NCI-H146 treated with DMSO at 0.1 percent for 48 hours (cell line): Measurements from ENCODE around the gene CYP4V2.
"Not testable (repeated sequence)": the region's sequence is repeated elsewhere in the genome, so short reads cannot be mapped to it uniquely, and the experiment has no call there.

Experiments used
- DNase-seq: peaks from one replicate; lab custom pipeline; 2025; ENCODE audit not compliant: unreplicated experiment; lab: John Stamatoyannopoulos, UW

CYP4V2 gene

DNA sequence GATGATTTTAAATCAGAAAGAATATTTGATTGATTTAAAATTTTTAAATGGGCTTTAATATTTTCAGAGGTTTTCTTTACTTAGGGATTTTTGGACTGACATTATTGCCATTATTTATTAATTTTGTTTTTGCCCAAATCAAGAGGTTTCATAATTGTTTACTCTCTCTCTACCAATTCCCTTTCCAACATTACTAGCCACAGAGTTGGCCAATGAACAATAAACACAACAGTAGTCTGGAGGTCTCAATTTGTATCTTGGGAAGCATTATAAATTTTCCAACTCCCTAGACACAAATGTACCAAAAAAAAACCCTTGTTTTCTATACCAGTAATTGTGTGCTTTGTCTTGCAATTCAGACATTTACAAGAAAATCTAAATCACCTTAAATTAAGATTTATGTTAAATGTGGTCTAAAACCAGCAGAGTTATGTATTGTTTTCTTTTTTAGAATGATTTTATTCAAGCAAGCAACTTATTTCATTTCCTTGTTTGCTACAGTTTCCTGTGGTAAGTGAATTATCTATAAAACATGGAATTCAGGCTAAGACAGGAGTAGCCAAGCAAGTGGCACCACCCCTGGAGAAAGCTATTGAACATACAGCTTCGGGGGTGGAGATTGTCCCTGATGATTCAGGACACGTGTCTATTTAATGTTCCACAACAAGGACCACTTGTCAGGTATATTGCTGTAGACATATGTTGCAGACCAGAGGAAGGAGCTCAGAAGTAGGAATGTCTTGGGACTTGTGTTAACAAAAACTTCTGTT, 36.6 kb downstream of the CYP4V2 start:
- DNase-seq, result no peak

DNA sequence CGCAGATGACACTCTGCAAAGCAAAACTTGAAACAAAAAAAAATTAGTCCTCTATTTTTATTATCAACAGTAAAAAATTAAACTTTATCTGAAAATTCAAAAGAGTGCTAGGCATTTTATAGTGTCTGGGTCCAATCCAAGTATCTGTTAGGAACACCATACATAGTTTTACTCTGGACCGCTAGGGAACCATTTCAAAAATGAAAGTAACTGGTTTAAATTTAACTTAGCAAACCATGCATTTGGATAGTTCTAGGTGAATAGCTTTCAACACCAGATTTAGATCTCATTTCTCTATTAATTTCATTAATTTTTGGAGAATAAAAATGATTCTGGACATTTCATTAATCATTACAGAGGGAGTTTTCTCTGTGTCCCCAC, 37.1 kb downstream of the CYP4V2 start:
- no peak for DNase-seq

DNA sequence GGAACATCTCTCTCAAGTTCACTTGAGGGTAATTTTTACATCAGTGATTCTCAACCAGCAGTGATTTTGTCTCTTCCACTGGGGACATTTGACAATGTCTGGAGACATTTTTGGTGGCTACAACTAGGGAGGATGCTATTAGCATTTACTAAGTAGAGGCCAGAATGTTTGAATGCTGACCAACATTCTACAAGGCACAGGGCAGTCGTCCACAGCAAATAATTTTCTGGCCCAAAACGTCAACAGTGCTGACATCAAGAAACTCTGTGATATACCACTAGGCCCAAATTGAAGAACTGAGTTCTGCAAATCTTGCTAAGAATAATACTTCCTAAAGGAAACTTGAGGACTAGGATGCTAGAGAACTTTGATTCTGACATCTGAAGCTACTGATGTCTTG, 43.0 kb downstream of the CYP4V2 start:
- DNase-seq, result no peak

DNA sequence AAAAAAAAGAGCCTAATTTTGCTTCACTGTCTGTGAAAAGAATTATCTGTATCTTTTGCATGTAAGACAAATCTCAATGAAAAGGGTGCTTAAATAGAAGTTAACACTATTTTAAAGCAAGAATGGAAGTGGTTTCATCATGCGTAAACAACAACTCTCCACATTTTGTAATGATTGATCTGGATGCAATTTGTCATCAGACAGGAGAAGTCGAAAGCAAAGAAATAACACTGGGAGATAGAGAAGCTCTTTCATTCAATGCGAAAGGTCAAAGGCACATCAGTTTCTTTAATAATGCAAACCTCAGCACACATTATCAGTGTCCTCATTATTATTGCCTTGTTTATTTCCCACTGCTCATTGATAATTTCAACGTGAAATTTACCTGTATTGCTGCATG, 44.8 kb downstream of the CYP4V2 start:
- DNase-seq, result no peak

DNA sequence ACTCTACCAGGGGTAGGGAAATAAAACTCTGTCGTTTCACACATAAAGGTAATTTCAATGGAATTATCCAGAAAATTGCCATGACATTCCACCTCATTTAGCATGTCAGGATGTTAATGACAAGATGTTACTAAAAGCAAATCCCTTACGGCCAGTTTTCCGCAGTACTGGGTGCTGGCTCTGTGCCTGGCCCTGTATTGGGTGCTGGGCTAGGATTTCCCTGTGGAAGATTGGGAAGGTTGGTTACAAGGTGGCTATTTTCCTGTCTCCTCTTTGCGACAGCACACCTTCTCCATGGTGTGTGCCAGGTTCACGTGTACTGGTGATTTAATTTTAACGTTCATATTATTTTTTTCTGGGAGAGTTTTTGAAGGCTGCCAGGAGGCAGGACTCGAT, 49.1 kb downstream of the CYP4V2 start:
- no peak for DNase-seq

DNA sequence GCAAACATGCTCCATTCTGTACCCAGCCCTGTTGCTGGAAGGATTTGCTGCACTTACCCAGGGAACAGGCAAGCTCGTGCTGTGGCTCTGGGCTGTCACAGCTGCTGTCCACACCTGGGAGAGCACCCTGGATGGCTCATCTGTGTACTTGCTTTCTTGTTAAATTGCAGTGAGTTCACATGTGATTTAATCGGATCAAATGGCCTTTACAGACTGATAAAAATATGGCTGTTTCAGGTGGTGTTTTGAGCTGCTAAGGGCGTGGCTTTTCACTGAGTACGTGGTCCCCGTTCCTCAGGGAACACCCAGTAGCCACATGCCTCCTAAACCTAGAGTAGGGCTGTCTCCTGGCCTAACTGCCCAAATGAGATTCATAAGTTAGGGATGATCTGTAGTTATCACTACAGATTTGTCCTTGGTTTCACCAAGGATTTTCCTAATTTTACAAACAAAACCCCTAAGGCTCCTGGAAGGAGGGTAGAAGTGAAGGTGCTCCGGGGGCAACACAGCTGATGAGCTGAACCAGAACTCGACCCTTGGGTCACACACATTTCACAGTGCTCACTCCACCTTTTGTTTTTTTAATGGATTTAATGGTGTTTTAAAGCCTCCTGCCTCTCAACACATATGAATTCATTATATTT, 49.6 kb downstream of the CYP4V2 start:
- DNase-seq, result no peak

DNA sequence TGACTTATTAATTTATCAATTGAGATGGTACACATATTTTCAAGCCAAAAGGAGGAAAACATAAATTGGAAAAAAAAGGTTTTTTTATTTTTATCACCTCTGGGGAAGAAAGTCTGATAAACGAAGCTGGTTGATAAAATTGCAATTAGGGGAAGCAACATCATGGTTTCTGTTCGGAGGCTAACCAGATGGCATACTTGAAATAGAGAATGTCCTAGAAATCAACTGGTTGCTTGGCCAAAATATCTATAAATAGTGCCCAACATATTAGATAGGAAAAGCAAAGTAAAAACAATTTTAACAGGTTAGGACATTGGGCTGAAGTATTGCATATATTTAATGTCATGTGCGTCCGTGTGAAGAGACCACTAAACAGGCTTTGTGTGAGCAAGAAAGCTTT, 50.2 kb downstream of the CYP4V2 start:
- no peak for DNase-seq

DNA sequence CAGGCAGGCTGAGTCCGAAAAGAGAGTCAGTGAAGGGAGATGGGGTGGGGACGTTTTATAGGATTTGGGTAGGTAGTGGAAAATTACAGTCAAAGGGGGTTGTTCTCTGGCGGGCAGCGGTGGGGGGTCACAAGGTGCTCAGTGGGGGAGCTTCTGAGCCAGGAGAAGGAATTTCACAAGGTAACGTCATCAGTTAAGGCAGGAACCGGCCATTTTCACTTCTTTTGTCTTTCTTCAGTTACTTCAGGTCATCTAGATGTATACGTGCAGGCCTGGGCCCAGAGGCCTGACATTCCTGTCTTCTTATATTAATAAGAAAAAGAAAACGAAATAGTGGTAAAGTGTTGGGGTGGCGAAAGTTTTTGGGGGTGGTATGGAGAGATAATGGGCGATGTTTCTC, 50.7 kb downstream of the CYP4V2 start:
- not testable (repeated sequence) for DNase-seq

DNA sequence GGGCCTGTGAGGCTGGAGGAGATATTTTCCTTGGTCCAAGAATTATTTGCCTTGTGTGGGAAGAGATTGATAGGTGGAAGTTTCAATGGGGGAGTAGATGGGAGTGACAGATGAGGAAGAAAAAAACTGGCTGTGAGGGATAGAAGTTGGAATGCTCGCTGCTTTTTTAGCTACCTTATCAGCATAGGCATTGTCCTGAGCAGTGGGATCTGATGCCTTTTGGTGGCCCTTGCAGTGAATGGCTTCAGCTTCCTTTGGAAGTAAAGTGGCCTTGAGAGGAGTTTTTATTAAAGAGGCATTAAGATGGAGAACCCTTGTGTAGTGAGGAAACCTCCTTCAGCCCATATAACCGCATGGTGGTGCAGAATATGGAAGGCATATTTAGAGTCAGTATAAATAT, 52.0 kb downstream of the CYP4V2 start:
- DNase-seq, result no peak

DNA sequence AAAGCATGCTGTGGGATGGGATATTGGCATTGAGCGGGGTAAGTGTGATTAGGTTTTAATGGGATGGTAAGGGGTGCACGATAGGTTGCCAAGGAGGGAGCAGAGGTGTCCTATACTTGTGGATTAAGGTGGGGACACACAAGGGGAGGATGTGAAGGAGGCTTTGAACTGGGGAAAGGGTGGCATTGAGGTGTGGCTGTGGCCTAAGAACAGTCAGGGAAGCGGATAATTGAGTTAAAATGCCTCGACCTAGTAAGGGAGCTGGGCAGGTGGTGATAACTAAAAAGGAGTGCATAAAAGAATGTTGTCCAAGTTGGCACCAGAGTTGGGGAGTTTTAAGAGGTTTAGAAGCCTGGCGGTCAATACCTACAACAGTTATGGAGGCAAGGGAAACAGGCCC, 53.5 kb downstream of the CYP4V2 start:
- DNase-seq, result no peak

DNA sequence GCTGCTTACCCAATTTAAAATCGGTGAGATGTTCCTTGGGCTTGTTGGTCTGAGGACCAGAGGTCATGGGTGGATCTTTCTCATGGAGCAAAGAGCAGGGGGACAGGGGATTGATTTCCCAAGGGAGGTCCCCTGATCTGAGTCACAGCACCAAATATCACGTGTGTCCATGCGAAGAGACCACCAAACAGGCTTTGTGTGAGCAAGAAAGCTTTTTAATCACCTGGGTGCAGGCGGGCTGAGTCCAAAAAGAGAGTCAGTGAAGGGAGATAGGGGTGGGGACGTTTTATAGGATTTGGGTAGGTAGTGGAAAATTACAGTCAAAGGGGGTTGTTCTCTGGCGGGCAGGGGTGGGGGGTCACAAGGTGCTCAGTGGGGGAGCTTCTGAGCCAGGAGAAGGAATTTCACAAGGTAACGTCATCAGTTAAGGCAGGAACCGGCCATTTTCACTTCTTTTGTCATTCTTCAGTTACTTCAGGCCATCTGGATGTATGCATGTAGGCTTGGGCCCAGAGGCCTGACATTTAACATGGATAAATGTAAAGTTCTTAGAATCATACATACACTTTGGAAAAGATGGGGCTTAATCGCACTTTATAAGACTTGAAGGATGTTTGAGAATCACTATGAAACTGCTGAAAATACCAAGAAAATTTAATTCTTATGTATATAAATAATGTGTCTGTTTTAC, 55.8 kb downstream of the CYP4V2 start:
- not testable (repeated sequence) for DNase-seq

DNA sequence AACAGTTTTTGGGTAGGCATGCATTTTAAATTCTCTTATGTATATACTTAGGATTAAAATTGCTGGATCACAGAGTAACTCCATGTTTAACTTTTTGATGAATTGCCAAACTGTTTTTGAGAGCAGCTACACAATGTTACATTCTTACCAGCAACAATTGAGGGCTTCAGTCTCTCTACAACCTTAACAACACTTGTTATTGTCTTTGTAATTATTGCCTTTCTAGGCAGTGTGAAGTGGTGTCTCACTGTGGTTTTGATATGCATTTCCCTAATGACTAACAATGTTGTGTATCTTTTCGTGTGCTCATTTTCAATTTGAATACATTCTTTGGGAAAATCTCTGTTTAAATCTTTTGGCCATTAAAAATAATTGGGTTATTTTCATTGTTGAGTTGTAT, 57.3 kb downstream of the CYP4V2 start:
- DNase-seq, result no peak

DNA sequence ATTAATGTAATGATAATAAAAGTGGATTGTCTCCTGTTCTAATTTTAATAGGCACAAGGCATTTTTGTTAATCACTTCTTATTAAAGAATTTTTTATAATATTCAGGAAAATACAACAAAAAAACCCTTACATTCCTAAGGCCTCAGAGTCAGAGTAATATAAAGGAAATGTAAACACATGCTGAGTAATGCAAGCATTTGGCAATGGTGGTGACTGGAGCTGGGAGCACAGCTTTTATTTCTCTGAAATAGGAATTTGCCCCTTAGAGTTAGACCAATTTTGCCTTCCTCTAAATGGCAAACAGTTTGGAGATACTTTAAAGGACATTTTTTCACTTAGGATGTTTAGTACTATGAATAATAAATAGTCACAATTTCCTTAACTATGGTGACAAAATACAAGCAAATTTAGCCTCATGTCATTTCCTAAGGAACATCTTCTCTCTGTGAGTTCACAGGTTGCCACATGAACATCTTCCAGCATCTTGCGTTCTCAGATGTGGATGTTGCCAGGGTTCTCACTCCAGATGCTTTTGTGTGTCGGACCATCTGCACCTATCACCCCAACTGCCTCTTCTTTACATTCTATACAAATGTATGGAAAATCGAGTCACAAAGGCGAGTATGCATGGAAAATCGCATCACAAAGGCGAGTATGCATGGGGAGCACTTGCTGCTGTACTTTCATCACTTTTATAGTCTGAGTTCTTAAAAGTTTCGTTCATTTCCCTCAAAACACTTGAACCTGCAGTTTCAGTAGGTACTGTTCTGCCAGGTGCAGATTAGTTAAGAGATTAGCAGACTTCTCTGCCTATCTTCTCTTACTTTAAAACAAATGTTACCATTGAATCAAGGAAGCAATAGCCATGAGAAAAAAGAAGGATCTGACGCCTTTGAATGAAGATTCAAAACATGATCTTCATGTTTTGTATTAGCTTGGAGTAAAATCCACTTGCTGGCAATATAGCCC, 58.7 kb downstream of the CYP4V2 start:
- no peak for DNase-seq

DNA sequence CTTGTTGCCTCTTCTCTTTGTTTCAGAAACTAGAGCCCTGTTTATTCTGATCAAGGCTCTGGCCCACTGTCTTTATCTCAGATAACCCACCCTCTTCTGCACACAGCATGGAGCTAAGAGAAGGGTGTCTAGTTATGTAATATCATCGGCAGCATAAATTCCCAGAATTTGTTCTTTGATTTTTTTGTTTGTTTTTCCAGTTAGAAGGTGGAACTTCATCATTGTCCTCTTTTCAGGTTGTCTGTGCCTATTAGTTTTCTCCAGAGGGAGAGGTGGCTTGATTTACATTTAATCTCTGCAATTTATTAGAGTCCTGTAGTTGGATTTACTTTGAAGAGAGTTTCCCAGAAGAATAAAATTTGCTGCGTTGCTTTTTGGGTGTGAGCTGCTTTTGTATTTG, 59.4 kb downstream of the CYP4V2 start:
- no peak for DNase-seq

DNA sequence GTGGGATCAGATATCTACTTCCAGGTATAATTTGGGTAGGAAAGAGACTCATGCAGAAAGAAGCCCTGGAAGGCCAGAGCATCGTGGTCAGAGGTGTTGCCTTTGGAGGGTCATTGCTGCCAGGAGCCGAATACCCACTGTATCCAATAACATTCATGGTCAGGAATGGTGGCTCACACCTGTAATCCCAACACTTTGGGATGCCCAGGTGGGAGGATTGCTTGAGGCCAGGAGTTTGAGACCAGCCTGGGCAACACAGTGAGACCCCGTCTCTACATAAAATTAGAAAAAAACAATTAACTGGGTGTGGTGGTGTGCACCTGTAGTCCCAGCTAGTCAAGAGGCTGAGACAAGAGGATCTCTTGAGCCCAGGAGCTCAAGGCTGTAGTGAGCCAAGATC, 63.8 kb downstream of the CYP4V2 start:
- no peak for DNase-seq

DNA sequence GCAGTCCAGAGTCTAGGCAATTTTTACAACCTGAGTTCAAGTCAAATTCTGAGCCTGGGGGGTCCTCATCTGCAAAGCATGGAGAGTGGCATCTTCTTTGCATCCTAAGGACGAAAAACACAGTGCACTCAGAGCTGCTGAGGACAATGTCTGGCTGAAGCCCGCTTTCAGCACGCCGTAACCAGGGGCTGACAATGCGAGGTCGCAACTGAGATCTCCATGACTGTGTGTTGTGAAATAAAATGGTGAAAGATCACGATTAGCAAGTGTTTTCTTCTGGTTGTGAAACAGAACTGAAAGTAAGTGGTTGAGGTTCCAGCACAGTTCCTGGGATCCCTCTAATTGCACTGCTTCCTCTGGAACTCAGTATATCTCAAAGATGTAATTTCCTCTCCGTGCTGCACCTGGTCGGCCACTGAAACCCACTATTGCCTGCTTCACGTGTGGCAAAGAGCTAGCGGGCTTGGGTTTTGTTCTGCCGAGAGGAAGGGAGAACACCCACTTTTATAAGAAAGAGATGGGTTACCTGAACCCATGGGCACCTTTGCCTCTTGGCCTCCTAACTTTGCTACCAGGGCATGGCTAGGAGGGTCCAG, 66.9 kb downstream of the CYP4V2 start:
- no peak for DNase-seq

DNA sequence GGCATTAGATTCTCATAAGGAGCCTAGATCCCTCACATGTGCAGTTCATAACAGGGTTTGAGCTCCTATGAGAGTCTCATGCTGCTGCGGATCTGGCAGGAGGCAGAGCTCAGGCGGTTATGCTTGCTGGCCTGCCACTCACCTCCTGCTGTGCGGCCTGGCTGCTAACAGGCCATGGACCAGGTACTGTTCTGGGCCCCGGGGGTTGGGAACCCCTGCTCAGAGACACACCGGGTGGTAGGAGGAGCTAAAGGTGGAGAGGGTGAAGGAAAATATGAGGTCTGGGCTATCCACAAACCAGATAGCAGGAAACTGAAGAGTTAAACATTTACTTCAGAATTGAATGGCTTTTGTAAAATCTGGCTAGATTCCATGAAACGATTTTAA, 68.7 kb downstream of the CYP4V2 start:
- no peak for DNase-seq
